Neural progenitor cell (in vitro differentiated cells): ENCODE results near the gene NPPB. TPM values are rescaled to one million over a fixed set of nuclear protein-coding genes. Genes with fewer than 3 reads are reported as not detected.
A peak's percentile ranks its signal among the peaks of the same experiment; 100 is the strongest.

ENCODE experiments used
- DNase-seq: peaks from one replicate; pipeline ENCODE4 v3.0.0-alpha.2; 2016; ENCODE audit warnings: low spot score
- H2AFZ ChIP-seq: fragments of 200-600 bp; sonication (generic); replicated peaks from 2 replicates; pipeline ENCODE4 v1.6.1; 2016; ENCODE audit warnings: antibody characterized with exemption
- H3F3A ChIP-seq: fragments of 200-600 bp; sonication (generic); 2 replicates; pipeline ENCODE4 v1.6.1; 2016; ENCODE audit warnings: antibody characterized with exemption, low read depth
- H3K27ac ChIP-seq: fragments of 200-600 bp; sonication (generic); 2 replicates; pipeline ENCODE4 v1.5.1; 2016; ENCODE audit warnings: mild to moderate bottlenecking
- H3K27me3 ChIP-seq: fragments of 200-600 bp; sonication (generic); 2 replicates; pipeline ENCODE4 v1.6.1; 2016; ENCODE audit warnings: mild to moderate bottlenecking, moderate library complexity
- H3K36me3 ChIP-seq: fragments of 200-600 bp; sonication (generic); 2 replicates; pipeline ENCODE4 v1.5.1; 2016
- H3K4me1 ChIP-seq: fragments of 200-600 bp; sonication (generic); 2 replicates; pipeline ENCODE4 v1.6.1; 2016; ENCODE audit warnings: mixed run types
- H3K4me2 ChIP-seq: fragments of 200-600 bp; sonication (generic); 2 replicates; pipeline ENCODE4 v1.6.1; 2016
- H3K4me3 ChIP-seq: fragments of 200-600 bp; sonication (generic); 2 replicates; pipeline ENCODE4 v1.5.1; 2016
- H3K79me2 ChIP-seq: fragments of 200-600 bp; sonication (generic); 2 replicates; pipeline ENCODE4 v1.6.1; 2016; ENCODE audit warnings: low read depth
- H3K9ac ChIP-seq: fragments of 200-600 bp; sonication (generic); 2 replicates; pipeline ENCODE4 v1.6.1; 2016
- H3K9me3 ChIP-seq: fragments of 200-600 bp; sonication (generic); 2 replicates; pipeline ENCODE4 v1.5.1; 2016; ENCODE audit warnings: low read depth
- H4K20me1 ChIP-seq: fragments of 200-600 bp; sonication (generic); 2 replicates; pipeline ENCODE4 v1.6.1; 2016; ENCODE audit warnings: low read depth
- H3K27ac Mint-ChIP-seq: 3 replicates; pipeline ENCODE4 v1.8.0; 2021; ENCODE audit warnings: mixed read lengths
- H3K27me3 Mint-ChIP-seq: 2 replicates; pipeline ENCODE4 v1.8.0; 2022; ENCODE audit warnings: low read depth, mild to moderate bottlenecking, inconsistent platforms, moderate library complexity, mixed read lengths; ENCODE audit not compliant: insufficient read depth
- H3K36me3 Mint-ChIP-seq: 3 replicates; pipeline ENCODE4 v1.8.0; 2021; ENCODE audit warnings: mixed read lengths
- H3K4me1 Mint-ChIP-seq: 3 replicates; pipeline ENCODE4 v1.8.0; 2021; ENCODE audit warnings: mixed read lengths
- H3K4me3 Mint-ChIP-seq: 3 replicates; pipeline ENCODE4 v1.8.0; 2021; ENCODE audit warnings: mild to moderate bottlenecking, moderate library complexity, mixed read lengths
- H3K9me3 Mint-ChIP-seq: 3 replicates; pipeline ENCODE4 v1.8.0; 2020; ENCODE audit warnings: mixed read lengths
- CTCF ChIP-seq: fragments of 200-600 bp; sonication (generic); IDR thresholded peaks from 2 replicates; pipeline ENCODE4 v1.5.1; 2017; ENCODE audit warnings: antibody characterized with exemption, mild to moderate bottlenecking
- EZH2 ChIP-seq: fragments of 200-600 bp; sonication (generic); IDR thresholded peaks from 2 replicates; pipeline ENCODE4 v1.6.1; 2017; ENCODE audit warnings: antibody characterized with exemption, mild to moderate bottlenecking, moderate library complexity
- EZH2phosphoT487 ChIP-seq: fragments of 200-600 bp; sonication (generic); IDR thresholded peaks from 2 replicates; pipeline ENCODE4 v1.6.1; 2017; ENCODE audit warnings: antibody characterized with exemption
- total RNA-seq: library from RNA; depleted of rRNA; stranded (reverse); fragments of >200 nt; gene quantifications from 2 replicates; pipeline ENCODE4 v1.2.3, GENCODE V29; 2015; ENCODE audit warnings: low replicate concordance

Gene NPPB
- total RNA-seq, 1 donor from 2014 or later: not detected

- peaks cover 3% of the 10 kb centered on the region for H3K4me1 Mint-ChIP-seq
- Histone ChIP-seq H2AFZ (no peak overlapping the region), H3K4me1 (no peaks in the 10 kb centered on the region)
Measured at GRCh38 chr1:11875094-11875493, 16.3 kb upstream of the NPPB start.

GRCh38 chr1:11874624-11875023 lies 15.9 kb upstream of the NPPB start:
- Histone ChIP-seq H2AFZ (no peak overlapping the region), H3K79me2 (no peaks in the 10 kb centered on the region), H3F3A (no peaks in the 10 kb centered on the region), H3K27ac (no peak overlapping the region), H4K20me1 (no peaks in the 10 kb centered on the region), H3K9me3 (no peaks in the 10 kb centered on the region), H3K9ac (no peak overlapping the region), H3K4me1 (no peaks in the 10 kb centered on the region), H3K4me2 (no peak overlapping the region), H3K27me3 (no peaks in the 10 kb centered on the region), H3K4me3 (no peak overlapping the region), H3K36me3 (no peaks in the 10 kb centered on the region)
- peaks cover 3% of the 10 kb centered on the region for H3K4me1 Mint-ChIP-seq
- no peaks in the 10 kb centered on the region for H3K36me3 Mint-ChIP-seq
- no peak overlapping the region for H3K4me3 Mint-ChIP-seq
- no peak overlapping the region for H3K27ac Mint-ChIP-seq
- DNase-seq: no peak
- no peaks in the 10 kb centered on the region for H3K9me3 Mint-ChIP-seq
- H3K27me3 Mint-ChIP-seq: peaks cover 7% of the 10 kb centered on the region
- TF ChIP-seq EZH2: no peak
- no peak for TF ChIP-seq EZH2phosphoT487
- no peak for TF ChIP-seq CTCF

More at GRCh38 chr1:11875094-11875493, 16.3 kb upstream of the NPPB start:
- no peak overlapping the region for H3K4me2 ChIP-seq
- H3K27me3 ChIP-seq: no peaks in the 10 kb centered on the region
- no peaks in the 10 kb centered on the region for H4K20me1 ChIP-seq
- DNase-seq: no peak
- H3K79me2 ChIP-seq: no peaks in the 10 kb centered on the region
- Mint-ChIP-seq H3K27me3 (peaks cover 7% of the 10 kb centered on the region), H3K27ac (no peak overlapping the region), H3K4me3 (no peak overlapping the region), H3K9me3 (no peaks in the 10 kb centered on the region), H3K36me3 (no peaks in the 10 kb centered on the region)
- no peaks in the 10 kb centered on the region for H3K36me3 ChIP-seq
- no peak overlapping the region for H3K4me3 ChIP-seq
- no peak overlapping the region for H3K9ac ChIP-seq
- H3F3A ChIP-seq: no peaks in the 10 kb centered on the region
- no peak overlapping the region for H3K27ac ChIP-seq
- TF ChIP-seq CTCF (peak; percentile 9), EZH2 (no peak), EZH2phosphoT487 (no peak)
- H3K9me3 ChIP-seq: no peaks in the 10 kb centered on the region

GRCh38 chr1:11874258-11874562 lies 15.5 kb upstream of the NPPB start:
- Mint-ChIP-seq H3K36me3 (no peaks in the 10 kb centered on the region), H3K4me3 (no peak overlapping the region), H3K27me3 (peaks cover 7% of the 10 kb centered on the region), H3K27ac (no peak overlapping the region), H3K9me3 (no peaks in the 10 kb centered on the region), H3K4me1 (peaks cover 3% of the 10 kb centered on the region)
- Histone ChIP-seq H3K4me3 (no peak overlapping the region), H3F3A (no peaks in the 10 kb centered on the region), H3K4me1 (no peaks in the 10 kb centered on the region), H3K27me3 (no peaks in the 10 kb centered on the region), H4K20me1 (no peaks in the 10 kb centered on the region), H3K79me2 (no peaks in the 10 kb centered on the region), H2AFZ (no peak overlapping the region), H3K27ac (no peak overlapping the region), H3K9me3 (no peaks in the 10 kb centered on the region), H3K9ac (no peak overlapping the region), H3K4me2 (no peak overlapping the region), H3K36me3 (no peaks in the 10 kb centered on the region)
- TF ChIP-seq CTCF (no peak), EZH2phosphoT487 (no peak), EZH2 (no peak)
- DNase-seq: no peak
